HepG2 (cell line): ENCODE measurements around the gene MSMO1. TPM values are rescaled to one million over a fixed set of nuclear protein-coding genes. Genes with fewer than 3 reads are reported as not detected.
A peak's percentile ranks its signal among the peaks of the same experiment; 100 is the strongest.

Source experiments
- CC2D1A ChIP-seq: sonication (generic); formaldehyde crosslinking; IDR thresholded peaks from 2 replicates; pipeline ENCODE4 v1.8.1; 2023; ENCODE audit warnings: mild to moderate bottlenecking, missing genetic modification reagents
- FLYWCH1 ChIP-seq: sonication (generic); formaldehyde crosslinking; IDR thresholded peaks from 2 replicates; pipeline ENCODE4 v1.8.1; 2023; ENCODE audit warnings: mild to moderate bottlenecking, missing genetic modification reagents
- HNF4A ChIP-seq: sonication (generic); formaldehyde crosslinking; IDR thresholded peaks from 2 replicates; pipeline ENCODE4 v1.4.0; 2020; ENCODE audit warnings: missing genetic modification reagents
- KLF6 ChIP-seq: IDR thresholded peaks from 2 replicates; pipeline ENCODE4 v1.8.0; 2016; ENCODE audit warnings: missing biosample characterization, missing genetic modification reagents
- MBD4 ChIP-seq: IDR thresholded peaks from 2 replicates; pipeline ENCODE4 v1.6.1; 2012; ENCODE audit warnings: low read length, inconsistent platforms, borderline replicate concordance
- NFE2L2 ChIP-seq: fragments of 150-350 bp; IDR thresholded peaks from 2 replicates; pipeline ENCODE4 v1.6.1; 2014; ENCODE audit warnings: low read length
- SRSF9 ChIP-seq: fragments of 200-400 bp; formaldehyde crosslinking; IDR thresholded peaks from 2 replicates; pipeline ENCODE4 v1.6.1; 2018; ENCODE audit warnings: borderline replicate concordance, mild to moderate bottlenecking, low read depth, low read length; ENCODE audit not compliant: insufficient read depth, poor library complexity, severe bottlenecking
- TGIF2 ChIP-seq: IDR thresholded peaks from 2 replicates; pipeline ENCODE4 v1.6.1; 2016; ENCODE audit warnings: control low read depth, missing compliant biosample characterization
- ZBTB38 ChIP-seq: sonication (generic); formaldehyde crosslinking; IDR thresholded peaks from 2 replicates; pipeline ENCODE4 v1.5.1; 2020; ENCODE audit warnings: mild to moderate bottlenecking, missing genetic modification reagents
- ZFYVE20 ChIP-seq: sonication (generic); formaldehyde crosslinking; IDR thresholded peaks from 2 replicates; pipeline ENCODE4 v1.8.0; 2023; ENCODE audit warnings: low read depth, mild to moderate bottlenecking, moderate library complexity, missing genetic modification reagents, borderline replicate concordance
- ZNF367 ChIP-seq: sonication (generic); formaldehyde crosslinking; IDR thresholded peaks from 2 replicates; pipeline ENCODE4 v1.4.0; 2020; ENCODE audit warnings: missing genetic modification reagents, borderline replicate concordance
- ZNF451 ChIP-seq: sonication (generic); formaldehyde crosslinking; IDR thresholded peaks from 2 replicates; pipeline ENCODE4 v1.5.0; 2020; ENCODE audit warnings: mild to moderate bottlenecking, missing genetic modification reagents
- ZNF615 ChIP-seq: sonication (generic); formaldehyde crosslinking; IDR thresholded peaks from 2 replicates; pipeline ENCODE4 v1.5.0; 2020; ENCODE audit warnings: mild to moderate bottlenecking, missing genetic modification reagents, borderline replicate concordance
- ZNF678 ChIP-seq: sonication (generic); formaldehyde crosslinking; IDR thresholded peaks from 2 replicates; pipeline ENCODE4 v1.4.0; 2020; ENCODE audit warnings: mild to moderate bottlenecking, missing genetic modification reagents
- ZNF776 ChIP-seq: sonication (generic); formaldehyde crosslinking; IDR thresholded peaks from 2 replicates; pipeline ENCODE4 v1.4.0; 2020; ENCODE audit warnings: mild to moderate bottlenecking, missing genetic modification reagents
- polyA plus RNA-seq, 8 experiments: library from polyadenylated mRNA; depleted of rRNA in 3 of 8; stranded (reverse) in 7 of 8; unstranded in 1 of 8; fragments of >200 nt; fragmentation: Illumina TruSeq in 4 of 8; extraction: Trizol in 4 of 8; gene quantifications; 2 replicates each; pipeline versions ENCODE4 v1.2.1 to v1.2.3, GENCODE V29; 2011 to 2016; ENCODE audit warnings: low read depth in 4 of 8, missing spikeins in 1 of 8, mixed read lengths in 1 of 8; ENCODE audit not compliant: insufficient read depth in 1 of 8
- total RNA-seq, 5 experiments: library from RNA; depleted of rRNA; stranded (reverse); fragments of >200 nt; fragmentation: Illumina TruSeq; extraction: Trizol; gene quantifications; 2 replicates each; pipeline ENCODE4 v1.2.3, GENCODE V29; 2016; ENCODE audit warnings: low read depth in 1 of 5
- TF ChIP-seq, protein P1 (sequence below): sonication (generic); formaldehyde crosslinking; IDR thresholded peaks from 2 replicates; pipeline ENCODE4 v1.4.0; 2020; ENCODE audit warnings: missing genetic modification reagents
- TF ChIP-seq, protein P2 (sequence below): sonication (generic); formaldehyde crosslinking; IDR thresholded peaks from 2 replicates; pipeline ENCODE4 v1.4.0; 2020; ENCODE audit warnings: missing genetic modification reagents, borderline replicate concordance
- TF ChIP-seq, protein P3 (sequence below): sonication (generic); formaldehyde crosslinking; IDR thresholded peaks from 2 replicates; pipeline ENCODE4 v1.4.0; 2020; ENCODE audit warnings: missing genetic modification reagents
- TF ChIP-seq, protein P4 (sequence below): IDR thresholded peaks from 2 replicates; pipeline ENCODE4 v1.6.1; 2012; ENCODE audit warnings: low read depth, low read length, improper control_type of control experiment

The MSMO1 gene
- total and polyA plus RNA-seq, 2 of the 13 experiments (the other 11 are each of a cell fraction or from before 2014, with no cell fraction given) = 98.1 to 216 TPM

DNA sequence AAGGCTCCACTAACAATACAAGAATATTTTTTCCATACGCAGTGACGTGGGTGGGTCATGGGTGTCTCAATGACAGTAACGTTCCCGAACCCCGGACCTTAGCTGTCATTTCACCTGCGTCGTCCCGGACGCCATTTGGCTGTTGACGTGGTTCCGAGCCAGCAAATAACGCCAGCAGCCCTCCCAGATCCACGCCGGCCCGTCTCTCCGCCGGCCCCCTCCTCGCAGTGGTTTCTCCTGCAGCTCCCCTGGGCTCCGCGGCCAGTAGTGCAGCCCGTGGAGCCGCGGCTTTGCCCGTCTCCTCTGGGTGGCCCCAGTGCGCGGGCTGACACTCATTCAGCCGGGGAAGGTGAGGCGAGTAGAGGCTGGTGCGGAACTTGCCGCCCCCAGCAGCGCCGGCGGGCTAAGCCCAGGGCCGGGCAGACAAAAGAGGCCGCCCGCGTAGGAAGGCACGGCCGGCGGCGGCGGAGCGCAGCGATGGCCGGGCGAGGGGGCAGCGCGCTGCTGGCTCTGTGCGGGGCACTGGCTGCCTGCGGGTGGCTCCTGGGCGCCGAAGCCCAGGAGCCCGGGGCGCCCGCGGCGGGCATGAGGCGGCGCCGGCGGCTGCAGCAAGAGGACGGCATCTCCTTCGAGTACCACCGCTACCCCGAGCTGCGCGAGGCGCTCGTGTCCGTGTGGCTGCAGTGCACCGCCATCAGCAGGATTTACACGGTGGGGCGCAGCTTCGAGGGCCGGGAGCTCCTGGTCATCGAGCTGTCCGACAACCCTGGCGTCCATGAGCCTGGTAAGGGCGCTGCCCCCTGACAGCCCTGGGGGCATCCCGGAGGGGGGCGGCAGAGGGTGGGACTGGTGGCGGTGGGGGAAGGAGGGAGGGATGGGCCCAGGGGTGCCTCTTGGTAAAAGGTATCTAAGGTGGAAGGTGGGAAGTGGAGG lies 51.5 kb downstream of the MSMO1 start, which contains the start of gene CPE (continued):
- TF ChIP-seq, protein P1, sequence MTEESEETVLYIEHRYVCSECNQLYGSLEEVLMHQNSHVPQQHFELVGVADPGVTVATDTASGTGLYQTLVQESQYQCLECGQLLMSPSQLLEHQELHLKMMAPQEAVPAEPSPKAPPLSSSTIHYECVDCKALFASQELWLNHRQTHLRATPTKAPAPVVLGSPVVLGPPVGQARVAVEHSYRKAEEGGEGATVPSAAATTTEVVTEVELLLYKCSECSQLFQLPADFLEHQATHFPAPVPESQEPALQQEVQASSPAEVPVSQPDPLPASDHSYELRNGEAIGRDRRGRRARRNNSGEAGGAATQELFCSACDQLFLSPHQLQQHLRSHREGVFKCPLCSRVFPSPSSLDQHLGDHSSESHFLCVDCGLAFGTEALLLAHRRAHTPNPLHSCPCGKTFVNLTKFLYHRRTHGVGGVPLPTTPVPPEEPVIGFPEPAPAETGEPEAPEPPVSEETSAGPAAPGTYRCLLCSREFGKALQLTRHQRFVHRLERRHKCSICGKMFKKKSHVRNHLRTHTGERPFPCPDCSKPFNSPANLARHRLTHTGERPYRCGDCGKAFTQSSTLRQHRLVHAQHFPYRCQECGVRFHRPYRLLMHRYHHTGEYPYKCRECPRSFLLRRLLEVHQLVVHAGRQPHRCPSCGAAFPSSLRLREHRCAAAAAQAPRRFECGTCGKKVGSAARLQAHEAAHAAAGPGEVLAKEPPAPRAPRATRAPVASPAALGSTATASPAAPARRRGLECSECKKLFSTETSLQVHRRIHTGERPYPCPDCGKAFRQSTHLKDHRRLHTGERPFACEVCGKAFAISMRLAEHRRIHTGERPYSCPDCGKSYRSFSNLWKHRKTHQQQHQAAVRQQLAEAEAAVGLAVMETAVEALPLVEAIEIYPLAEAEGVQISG = peak; percentile 94
- TF ChIP-seq ZFYVE20 = peak; percentile 39; the same call in 1 of the 2 replicates
- peak; percentile 20; the same call in 1 of the 2 replicates for TF ChIP-seq HNF4A (CRISPR knock-in tag)
- TF ChIP-seq, protein P2, sequence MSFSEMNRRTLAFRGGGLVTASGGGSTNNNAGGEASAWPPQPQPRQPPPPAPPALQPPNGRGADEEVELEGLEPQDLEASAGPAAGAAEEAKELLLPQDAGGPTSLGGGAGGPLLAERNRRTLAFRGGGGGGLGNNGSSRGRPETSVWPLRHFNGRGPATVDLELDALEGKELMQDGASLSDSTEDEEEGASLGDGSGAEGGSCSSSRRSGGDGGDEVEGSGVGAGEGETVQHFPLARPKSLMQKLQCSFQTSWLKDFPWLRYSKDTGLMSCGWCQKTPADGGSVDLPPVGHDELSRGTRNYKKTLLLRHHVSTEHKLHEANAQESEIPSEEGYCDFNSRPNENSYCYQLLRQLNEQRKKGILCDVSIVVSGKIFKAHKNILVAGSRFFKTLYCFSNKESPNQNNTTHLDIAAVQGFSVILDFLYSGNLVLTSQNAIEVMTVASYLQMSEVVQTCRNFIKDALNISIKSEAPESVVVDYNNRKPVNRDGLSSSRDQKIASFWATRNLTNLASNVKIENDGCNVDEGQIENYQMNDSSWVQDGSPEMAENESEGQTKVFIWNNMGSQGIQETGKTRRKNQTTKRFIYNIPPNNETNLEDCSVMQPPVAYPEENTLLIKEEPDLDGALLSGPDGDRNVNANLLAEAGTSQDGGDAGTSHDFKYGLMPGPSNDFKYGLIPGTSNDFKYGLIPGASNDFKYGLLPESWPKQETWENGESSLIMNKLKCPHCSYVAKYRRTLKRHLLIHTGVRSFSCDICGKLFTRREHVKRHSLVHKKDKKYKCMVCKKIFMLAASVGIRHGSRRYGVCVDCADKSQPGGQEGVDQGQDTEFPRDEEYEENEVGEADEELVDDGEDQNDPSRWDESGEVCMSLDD (CRISPR knock-in tag) = no peak
- TF ChIP-seq ZBTB38 (CRISPR knock-in tag) = peak; percentile 93
- TF ChIP-seq, protein P3, sequence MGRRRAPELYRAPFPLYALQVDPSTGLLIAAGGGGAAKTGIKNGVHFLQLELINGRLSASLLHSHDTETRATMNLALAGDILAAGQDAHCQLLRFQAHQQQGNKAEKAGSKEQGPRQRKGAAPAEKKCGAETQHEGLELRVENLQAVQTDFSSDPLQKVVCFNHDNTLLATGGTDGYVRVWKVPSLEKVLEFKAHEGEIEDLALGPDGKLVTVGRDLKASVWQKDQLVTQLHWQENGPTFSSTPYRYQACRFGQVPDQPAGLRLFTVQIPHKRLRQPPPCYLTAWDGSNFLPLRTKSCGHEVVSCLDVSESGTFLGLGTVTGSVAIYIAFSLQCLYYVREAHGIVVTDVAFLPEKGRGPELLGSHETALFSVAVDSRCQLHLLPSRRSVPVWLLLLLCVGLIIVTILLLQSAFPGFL (CRISPR knock-in tag) = no peak
- TF ChIP-seq SRSF9 = no peak
- no peak for TF ChIP-seq ZNF615
- no peak for TF ChIP-seq NFE2L2
- 0 out of 2 replicates have a peak, but pooled peaks have one; percentile 13 for TF ChIP-seq ZNF776 (CRISPR knock-in tag)
- TF ChIP-seq MBD4 = no peak
- no peak for TF ChIP-seq CC2D1A (CRISPR knock-in tag)
- TF ChIP-seq ZNF367 (CRISPR knock-in tag) = no peak
- TF ChIP-seq, protein P4, sequence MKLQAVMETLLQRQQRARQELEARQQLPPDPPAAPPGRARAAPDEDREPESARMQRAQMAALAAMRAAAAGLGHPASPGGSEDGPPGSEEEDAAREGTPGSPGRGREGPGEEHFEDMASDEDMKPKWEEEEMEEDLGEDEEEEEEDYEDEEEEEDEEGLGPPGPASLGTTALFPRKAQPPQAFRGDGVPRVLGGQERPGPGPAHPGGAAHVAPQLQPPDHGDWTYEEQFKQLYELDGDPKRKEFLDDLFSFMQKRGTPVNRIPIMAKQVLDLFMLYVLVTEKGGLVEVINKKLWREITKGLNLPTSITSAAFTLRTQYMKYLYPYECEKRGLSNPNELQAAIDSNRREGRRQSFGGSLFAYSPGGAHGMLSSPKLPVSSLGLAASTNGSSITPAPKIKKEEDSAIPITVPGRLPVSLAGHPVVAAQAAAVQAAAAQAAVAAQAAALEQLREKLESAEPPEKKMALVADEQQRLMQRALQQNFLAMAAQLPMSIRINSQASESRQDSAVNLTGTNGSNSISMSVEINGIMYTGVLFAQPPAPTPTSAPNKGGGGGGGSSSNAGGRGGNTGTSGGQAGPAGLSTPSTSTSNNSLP = peak; percentile 65; the same call in 1 of the 2 replicates
- TF ChIP-seq FLYWCH1 (CRISPR knock-in tag) = no peak
- peak; percentile 75 for TF ChIP-seq KLF6 (CRISPR knock-in tag)
- TF ChIP-seq ZNF451 (CRISPR knock-in tag) = peak; percentile 91; the same call in 1 of the 2 replicates
- TF ChIP-seq TGIF2 = peak; percentile 74
- TF ChIP-seq ZNF678 (CRISPR knock-in tag) = no peak
